Right renal pelvis (tissue), 4 donors: Measurements from ENCODE around the gene AFAP1L1. TPM values are rescaled to one million over a fixed set of nuclear protein-coding genes. Genes with fewer than 3 reads are reported as not detected.

Source experiments
- DNase-seq, 4 donors: peaks; one replicate each; pipeline ENCODE4 v3.0.0-alpha.2; 2013; ENCODE audit warnings: low read depth in 4 of 4, low spot score in 3 of 4, missing footprints in 1 of 4
- polyA plus RNA-seq, 4 donors: library from polyadenylated mRNA; unstranded; fragments of 120-200 nt; gene quantifications; one replicate each; pipeline ENCODE4 v1.2.1, GENCODE V29; 2013; ENCODE audit not compliant: insufficient read length in 4 of 4

The AFAP1L1 gene
- polyA plus RNA-seq, 4 donors: 17.1 to 21.4 (median 19.3) TPM

DNA sequence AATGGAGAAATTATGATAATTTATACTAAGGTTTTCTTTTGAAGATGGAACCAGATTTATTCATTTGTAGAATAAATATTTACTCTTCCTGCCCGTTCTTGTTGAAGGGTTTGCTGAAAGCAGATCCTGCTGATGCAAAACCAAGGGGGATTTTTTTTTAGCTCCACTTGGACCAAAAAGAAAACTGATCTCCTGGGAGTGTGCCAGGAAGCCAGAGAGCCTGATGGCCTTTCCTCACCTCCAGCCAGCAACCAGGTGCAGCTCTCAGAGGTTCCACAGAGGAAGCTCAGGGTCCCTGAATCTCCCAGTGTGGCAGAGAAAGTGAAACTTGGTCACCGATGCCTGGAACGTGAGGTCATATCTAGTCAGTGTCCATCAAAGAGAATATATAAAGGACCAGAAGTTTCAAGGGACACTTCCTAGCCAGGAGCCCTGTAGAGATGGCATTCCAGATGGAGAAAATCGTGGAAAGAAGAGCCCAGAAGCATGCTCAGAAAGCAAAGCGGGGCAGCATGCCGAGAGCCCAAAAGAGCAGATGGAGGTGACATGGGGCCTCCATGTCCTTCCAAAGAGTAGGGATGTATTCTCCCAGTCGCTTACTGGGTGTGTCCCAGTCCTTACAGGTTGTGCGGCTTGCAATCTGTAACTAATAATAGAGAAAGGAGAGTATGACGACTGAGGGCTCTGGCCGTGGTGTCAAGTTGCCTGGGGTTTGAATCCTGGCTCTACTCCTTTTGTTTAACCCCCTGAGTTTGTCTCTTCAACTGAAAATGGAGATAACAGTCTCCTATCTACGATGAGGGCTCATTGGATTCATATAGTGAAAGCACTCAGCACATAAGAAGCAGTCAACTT, 12.2 kb downstream of the AFAP1L1 start:
- DNase-seq: no peak

DNA sequence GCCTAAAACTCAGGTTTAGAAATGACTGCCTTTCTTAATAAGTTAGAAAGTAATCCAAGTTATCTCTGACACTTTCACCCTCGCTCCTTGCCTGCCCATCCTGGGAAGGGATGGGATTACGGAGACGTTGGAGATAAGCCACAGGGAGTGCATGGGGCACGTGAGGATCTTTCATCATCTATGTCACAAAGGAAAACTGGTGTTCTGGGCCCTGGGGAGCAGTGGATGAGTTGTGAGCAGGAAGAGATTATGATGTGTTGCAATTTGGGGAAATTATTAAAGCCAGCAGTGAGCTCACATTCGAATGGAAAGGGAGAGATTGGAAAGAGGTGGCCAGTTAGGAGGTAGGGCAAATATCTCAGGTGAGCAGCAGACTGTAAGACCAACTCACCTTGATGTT, 12.8 kb downstream of the AFAP1L1 start:
- no peak for DNase-seq

DNA sequence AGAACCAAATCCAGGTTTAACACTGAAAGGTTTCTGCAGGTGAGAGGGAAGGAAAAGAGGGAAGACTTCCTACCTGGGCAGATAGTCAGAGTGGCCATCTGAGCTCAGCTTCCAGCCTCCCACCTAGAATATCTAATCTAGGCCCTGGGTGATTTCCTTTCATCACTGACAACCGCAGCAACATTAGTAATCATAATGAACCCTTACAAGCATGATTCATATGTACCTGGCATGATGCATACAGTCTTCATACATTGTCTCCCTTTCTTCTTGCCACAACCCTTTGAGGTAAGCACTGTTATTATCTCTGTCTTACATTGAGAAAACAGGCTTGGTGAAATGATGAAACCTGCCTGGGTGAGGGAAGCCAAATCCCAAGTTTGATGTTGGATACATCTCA, 13.5 kb downstream of the AFAP1L1 start:
- DNase-seq: no peak

DNA sequence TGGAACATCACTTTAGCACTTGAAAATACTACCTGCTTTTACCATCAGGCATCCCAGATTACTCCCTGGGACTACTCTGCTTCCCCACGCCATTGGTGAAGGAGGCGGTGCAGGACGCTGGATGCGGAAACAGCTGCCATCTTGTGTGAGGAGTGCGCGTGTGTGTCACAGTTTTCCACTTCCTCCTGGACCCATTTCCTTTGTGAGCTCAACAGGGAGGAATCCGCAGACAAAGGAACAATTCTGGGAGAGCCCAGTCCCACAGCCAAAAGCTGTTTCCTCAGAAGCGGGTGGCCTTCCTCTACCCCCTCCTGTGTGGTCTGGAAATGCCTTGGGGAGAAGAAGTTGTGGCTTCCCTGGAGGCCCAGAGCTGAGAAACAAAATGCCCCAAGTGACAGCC, 16.8 kb downstream of the AFAP1L1 start:
- DNase-seq: no peak

DNA sequence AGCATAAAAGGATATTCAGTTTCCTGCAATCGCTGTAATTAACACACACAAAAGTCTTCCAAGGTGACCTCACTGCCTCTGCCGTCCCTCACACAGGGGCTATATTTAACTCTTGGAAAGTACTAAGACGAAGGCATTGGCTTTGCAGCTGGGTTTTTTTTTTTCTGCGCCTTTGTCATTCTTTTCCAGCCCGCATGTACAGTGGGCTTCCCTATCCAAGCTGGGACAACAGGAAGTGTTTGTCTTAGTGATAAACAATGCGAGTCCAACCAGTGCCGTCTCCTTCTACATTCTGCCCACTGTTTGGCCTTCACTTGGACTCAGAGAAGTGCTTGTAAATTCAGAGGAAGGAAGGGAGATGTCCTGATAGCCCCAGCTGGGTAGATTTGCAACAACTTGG, 17.6 kb downstream of the AFAP1L1 start:
- DNase-seq: no peak

DNA sequence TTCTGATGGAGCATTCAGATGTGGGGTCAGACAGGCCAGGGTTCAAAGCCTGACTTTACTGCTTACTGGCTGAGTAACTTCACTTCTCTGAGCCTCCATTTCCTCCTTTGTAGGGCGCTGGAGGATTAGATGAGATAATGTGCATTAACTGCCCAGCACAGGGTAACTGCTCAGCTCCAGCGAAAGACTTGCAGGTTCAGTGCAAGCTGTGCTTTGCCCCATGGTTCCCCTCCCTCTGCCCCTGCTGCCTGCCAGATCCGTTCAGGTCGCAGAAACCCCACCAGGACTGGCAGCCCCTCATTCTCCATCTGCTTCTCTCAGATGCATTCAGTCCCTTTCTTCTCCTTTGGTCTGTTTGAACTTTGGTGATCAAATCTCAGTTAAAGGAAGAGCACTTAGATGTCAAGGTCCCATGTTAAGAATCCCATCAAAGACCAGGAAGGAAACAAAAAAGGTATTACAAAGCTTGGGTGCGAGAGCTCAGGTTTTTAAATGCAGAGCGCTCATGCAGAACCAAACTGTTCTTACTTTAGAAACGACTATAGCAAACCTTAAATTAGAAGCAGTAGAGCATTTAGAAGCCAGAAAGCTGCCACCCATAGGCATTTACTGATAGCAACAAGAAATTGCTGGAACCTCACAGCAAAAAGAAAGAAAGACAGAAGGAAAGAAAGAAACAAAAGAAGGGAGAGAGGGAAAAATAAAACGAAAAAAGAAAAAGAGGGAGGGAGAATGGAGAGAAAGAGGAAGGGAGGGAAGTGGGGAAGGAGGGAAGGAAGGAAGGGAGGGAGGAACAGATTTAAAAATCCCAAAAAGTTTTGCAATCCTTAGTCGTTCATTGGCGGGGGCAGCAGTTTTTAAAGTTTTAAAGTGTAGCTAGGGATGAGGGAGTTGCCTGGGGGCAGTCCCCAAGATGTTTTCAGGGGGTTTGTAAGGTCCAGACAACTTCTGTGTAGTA, 23.5 kb downstream of the AFAP1L1 start:
- DNase-seq: no peak

DNA sequence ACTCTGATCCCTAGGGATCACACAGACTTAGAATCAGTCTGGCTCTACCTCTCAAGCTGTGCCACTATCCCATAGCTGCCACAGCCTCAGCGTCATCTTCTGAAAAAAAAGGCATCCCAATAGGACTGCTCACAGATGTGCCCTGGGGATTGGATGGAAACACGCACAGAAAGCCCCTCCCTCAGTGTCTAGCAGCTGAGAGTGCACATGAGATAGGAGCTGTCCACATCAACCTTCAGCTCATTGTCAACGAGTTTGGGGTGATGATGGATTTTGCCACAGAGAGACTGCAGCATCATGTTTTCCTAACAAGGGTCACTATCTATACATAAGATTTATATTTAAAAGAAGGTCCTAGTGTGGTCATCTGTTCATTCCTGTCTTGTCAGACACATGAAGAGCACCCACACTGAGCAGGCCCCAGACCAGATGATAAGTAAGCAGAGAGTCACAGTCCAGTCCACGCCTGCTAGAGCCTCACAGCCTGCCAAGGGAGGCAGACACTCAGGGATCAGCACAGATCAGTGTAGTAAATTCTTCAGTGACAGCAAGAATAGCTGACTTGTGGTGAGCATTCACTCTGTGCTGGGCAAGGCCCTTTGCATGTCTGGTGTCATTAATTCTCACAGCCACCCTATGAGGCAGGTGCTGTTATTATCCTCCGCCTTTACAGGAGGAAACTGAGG, 25.8 kb downstream of the AFAP1L1 start:
- DNase-seq: no peak

DNA sequence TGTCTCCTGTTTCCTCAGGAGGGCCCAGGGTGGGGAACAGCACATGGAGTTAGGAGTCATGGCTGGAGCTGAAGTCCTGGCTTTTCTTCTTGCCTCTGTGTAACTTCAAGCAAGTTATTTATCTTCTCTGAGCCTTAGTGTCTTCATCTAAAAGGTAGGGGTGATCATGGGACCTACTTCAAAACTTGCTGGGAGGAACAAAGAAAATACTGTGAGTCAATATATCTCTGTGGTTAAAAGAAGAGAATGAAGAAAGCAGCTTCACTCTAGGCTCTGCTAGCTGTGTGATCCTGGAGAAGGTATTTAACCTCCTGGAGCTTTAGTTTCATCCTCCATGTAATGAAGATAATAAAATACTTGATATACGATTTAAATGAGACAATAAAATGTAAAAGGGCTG, 26.5 kb downstream of the AFAP1L1 start:
- DNase-seq: no peak

DNA sequence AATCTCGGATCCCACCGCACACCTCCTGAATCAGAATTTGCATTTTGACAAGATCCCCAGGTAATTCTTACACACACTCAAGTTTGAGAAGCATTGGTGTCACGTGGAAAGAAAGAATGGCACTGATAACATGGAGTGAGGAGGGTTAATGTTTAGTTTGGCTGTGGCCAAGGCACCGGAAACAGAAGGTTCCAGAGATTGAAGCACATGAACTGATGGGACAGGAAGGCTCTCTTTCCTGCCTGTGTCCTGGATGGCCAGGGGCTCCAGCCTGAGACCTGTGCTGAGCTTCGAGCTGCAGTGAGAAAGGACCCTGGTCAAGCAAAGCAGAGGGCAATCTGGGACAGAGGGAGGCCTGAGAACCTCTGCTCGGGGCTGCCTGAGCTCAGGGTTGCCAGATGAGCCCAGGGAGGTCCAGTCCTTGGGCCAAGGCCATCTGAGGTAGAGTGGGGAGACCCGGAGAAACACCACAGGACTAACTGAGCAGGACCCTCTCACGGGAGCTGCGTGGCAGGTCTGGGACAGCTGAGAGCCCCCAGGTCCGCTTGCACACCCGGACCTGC, 27.3 kb downstream of the AFAP1L1 start:
- DNase-seq: no peak

DNA sequence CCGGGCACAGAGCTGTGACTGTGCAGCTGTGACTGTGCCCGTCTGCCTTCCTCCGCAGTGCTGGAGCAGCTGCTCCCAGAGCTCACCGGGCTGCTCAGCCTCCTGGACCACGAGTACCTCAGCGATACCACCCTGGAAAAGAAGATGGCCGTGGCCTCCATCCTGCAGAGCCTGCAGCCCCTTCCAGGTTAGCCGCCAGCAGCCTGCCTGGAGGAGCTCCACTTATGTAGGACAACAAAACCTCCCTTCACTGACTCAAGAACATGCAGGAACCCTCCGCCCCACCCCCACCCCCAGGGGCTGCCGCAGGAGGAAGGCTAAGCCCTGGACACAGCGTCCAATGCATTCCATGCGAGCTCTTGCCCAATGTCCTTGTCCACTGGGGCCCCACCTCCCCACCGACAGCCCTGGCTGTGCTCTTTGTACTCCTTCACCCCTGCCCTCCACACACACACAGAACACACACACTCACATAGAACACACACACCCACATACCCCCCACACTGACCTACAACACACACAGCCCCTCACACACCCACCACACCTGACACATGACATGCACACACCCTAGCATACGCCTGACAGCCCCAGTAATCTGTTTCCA, 27.9 kb downstream of the AFAP1L1 start:
- DNase-seq: no peak

DNA sequence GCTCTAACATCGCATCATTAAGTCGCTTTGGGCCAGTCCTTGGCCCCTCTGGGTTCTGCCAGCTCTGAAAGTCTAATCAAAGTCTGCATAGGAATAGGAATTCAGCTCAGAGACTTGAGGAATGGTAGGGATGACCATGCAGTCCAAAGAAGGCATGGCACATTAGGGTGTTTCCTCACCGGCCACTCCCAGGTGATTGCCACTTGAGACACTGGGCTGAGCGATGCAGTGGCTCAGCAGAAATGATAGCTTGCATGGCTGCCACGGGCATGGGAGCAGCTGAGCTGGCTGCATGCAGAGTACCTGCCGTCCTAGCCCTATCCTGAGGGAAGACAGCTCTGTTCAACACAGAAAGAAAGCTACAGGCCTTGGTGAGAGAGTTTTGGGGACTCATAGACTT, 28.8 kb downstream of the AFAP1L1 start:
- DNase-seq: no peak

DNA sequence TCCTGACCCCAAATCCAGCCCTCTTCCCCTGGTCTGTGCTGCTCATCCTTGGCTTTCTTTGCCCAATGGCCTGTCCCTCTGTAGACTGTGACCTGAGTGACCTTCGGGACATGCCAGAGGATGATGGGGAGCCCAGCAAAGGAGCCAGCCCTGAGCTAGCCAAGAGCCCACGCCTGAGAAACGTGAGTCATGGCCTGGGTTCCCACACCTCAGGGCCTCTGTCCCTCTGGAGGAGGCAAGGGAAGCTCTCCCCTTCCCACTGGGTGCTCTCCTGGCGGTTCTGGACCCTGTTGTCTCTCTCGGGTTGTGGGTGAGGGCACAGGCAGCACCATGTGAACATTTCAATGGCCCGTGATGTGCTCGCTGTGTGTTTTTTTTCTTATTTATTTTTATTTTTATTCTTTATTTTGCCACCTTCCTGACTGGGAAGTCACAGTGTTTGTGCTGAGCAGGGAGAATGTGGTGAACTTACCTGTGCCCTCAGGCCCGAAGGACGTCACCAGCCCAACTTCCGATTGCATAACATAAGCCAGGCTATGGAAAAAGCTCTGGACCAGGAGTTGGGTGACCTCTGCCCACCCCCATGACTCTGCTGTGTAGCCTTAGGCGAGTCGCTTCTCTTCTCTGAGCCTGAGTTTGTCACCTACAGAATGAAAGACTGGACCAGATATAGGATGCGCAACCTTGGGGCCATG, 29.5 kb downstream of the AFAP1L1 start:
- DNase-seq: no peak

DNA sequence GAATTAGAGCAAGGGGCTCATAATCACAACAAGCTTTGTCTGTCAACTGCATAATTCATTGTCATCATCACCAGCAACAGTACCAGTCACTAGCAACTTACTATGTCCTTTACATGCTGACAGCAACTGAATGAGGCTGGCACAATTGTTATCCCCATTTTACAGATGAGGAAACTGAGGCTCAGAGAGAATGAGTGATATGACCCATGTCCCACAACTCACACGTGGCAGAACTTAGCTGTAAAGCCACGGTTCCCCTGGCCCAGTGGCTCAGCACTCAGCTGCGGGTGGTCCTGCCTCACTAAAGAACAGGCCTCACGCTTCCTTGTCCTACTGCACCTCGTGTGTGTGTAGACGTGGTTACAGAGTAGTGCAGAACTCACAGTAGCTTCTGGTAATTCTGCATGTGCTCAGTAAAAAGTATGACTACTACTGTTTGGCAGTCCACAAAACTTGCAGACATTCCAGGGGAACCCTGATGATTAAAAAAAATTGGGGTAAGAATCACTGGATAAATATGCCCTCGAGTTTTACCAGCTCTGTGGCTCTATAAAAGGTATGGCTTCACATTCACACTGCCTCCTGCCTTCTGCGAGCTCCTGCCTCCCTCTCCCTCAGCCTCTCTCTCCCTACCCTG, 30.2 kb downstream of the AFAP1L1 start:
- DNase-seq: no peak

DNA sequence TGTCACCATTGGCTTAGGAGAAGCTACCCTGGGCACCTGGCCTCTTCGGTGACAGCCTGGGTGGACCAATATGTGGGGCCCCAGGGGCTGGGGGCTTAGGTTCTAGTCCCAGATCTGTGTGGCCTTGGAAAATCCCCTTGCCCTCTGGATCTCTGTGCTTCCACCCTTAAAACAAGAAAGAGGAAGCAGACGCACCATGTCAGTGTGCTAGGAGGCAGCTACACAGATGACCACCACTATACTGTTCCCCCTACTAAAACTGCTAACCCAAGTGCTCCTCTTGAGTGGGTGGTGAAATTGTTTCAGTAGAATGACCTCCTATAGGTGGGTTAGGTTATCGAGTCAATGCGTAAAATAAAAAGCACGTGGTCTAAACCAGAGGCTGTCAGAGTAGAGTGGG, 31.0 kb downstream of the AFAP1L1 start:
- DNase-seq: no peak

DNA sequence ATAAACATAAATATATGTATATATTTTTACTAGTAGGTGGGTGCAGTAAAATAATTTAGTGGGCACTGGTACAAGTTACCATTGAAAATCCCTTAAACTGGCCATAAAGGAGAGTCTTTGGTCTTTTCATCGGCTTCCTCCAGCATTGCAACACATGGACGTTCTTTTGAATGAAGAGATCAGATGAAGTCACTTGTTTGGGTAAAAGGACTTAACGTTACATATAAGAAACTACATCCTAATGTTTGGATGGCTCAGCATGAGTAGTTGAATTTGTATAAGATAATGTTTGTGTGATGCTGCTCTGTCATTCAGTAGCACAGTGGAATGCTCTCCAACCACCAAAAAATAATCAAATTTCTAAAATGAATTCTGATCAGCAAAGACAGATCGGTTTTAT, 31.6 kb downstream of the AFAP1L1 start:
- DNase-seq: no peak

DNA sequence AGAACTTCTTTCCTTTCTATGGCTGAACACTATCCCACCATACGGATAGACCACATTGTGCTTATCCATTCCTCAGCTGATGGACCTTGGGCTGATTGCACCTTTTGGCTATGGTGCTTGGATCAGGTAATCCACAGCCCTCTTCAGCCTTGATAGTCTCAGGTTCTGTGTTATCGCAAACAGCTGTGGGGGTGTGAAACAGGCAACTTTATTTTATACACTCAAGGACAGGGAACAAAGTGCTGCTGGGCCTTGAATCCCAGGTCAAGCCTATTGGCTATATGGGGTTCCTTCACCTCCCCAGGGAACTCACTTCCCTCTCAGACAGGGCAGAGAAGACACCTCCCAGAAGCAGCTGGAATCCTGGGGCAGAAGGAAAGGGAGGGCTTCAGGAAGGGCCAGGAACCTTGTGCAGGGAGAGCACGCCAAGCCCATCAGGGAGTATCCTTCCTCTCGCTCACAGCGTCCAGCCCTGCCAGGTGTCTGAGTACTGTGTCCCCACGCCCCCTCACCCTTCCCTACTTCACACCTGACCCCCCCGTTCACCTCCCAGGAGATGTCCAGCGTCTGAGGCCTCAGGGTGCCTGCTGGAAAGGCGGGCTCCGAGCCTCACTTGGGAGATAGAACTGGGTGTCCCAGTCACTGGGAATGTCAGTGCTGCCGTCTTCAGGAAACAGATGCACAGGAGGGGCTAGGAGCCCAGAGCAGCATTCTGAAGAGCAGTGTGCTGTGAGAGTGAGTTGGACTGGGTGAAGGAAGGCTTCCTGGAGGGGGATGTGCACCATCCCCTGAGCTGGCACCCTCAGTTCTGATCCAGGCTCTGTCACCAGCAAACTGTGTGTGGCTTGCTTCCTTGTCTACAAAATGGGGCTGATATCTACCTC, 32.8 kb downstream of the AFAP1L1 start:
- DNase-seq: no peak

DNA sequence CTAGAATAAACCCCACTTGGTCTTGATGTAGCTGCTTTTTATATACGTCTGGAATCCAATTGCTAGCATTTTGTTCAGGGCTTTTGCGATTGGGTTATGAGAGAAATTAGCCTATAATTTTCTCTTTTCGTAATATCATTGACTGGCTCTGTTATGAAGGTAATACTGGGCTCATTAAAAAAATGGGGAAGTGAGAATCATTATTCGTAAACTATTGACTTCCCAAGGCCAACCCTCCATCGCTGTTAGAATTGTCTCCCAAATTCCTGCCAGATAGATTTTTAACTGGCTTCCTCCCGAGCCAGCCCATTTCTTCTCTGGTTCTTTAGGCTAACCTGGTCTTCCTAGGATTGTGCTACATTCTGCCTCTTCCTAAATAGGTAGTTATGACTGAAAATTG, 37.7 kb downstream of the AFAP1L1 start:
- no peak for DNase-seq

DNA sequence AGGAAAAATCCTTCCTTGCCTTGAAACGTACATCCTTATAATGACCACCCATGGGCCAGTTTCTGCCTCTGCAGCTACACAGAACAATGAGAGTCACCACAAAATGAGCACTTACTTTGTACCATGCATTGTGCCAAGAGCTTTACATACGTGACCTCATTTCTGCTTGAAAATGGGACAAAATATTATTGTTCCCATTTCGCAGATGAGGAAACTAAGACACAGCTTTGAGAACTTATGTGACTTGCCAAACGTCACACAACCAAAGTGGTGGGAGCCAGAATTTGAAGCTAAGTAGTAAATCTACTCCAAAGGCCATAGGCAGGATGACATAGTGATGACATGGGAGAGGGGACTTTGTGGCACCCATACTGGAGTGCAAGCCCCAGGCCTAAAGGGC, 38.8 kb downstream of the AFAP1L1 start:
- no peak for DNase-seq
